ENCODE measurements around the gene SEPTIN8. TPM values are rescaled to one million over a fixed set of nuclear protein-coding genes. Genes with fewer than 3 reads are reported as not detected.

Gene SEPTIN8
- total RNA-seq, 2 experiments from 2014 or later: 25.2 to 27.1 TPM

DNA sequence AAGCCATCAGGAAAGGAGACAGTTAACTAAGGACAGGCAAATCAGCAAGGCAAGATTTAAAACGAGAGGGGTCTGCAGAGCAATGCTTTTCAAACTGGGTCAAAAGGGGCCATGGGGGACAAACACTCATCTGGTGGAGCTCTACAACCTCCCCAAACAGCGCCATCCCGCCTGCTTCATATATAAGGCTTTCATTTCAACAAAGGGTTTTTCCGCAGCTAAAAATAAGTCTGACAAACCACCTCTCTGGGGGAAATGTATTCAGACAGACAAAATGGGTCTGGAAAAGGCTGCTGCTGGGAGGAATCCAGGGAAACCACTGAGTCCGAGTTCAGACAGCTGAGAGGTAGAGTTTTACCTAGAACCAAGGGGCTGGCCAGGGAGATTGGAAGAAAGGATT, 8.3 kb upstream of the SEPTIN8 start:
- Mint-ChIP-seq H3K27ac (no peak overlapping the region), H3K27me3 (peaks cover 18% of the 10 kb centered on the region), H3K4me3 (no peak overlapping the region), H3K9me3 (no peaks in the 10 kb centered on the region), H3K4me1 (ENCODE audit: low read depth) (peaks cover 3% of the 10 kb centered on the region), H3K36me3 (ENCODE audit: low read depth) (no peaks in the 10 kb centered on the region)
- POLR2A ChIA-PET: no interaction called here
- CTCF ChIA-PET: interaction anchor here (1.0 to 2.2 kb wide), 4 partner anchors 16 to 48 kb away, joined by 3 to 9 read pairs (median 4); partner anchors contain the start of gene KIF3A
- TF ChIP-seq, protein P1, sequence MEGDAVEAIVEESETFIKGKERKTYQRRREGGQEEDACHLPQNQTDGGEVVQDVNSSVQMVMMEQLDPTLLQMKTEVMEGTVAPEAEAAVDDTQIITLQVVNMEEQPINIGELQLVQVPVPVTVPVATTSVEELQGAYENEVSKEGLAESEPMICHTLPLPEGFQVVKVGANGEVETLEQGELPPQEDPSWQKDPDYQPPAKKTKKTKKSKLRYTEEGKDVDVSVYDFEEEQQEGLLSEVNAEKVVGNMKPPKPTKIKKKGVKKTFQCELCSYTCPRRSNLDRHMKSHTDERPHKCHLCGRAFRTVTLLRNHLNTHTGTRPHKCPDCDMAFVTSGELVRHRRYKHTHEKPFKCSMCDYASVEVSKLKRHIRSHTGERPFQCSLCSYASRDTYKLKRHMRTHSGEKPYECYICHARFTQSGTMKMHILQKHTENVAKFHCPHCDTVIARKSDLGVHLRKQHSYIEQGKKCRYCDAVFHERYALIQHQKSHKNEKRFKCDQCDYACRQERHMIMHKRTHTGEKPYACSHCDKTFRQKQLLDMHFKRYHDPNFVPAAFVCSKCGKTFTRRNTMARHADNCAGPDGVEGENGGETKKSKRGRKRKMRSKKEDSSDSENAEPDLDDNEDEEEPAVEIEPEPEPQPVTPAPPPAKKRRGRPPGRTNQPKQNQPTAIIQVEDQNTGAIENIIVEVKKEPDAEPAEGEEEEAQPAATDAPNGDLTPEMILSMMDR (IDR thresholded peaks at IDR 0.05): no peak
- no peak for ATAC-seq
- no peak for DNase-seq
- intact Hi-C loops (cut with micrococcal nuclease): no loop called here

DNA sequence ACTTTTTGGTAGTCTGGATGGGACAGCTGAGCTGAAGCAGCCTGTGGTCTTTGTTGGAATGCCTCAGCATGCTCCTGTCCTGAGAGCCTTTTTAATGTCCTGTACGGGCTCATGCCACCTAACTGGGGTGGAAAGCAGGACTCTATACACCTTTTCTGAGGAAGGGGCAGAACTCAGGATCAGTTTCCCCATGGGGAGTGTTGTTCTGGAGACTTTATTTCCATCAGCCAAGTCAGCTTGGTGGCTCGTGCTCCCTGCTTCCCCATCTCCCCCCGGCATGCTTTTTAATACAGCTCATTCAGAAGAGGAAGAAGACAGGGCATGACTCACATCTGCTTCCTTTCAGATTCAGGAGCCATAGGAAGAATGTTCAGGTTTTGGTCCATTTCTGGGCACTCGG, 5.1 kb upstream of the SEPTIN8 start:
- TF ChIP-seq, protein P1 (IDR thresholded peaks at IDR 0.05): no peak
- H3K27me3 Mint-ChIP-seq: peaks cover 27% of the 10 kb centered on the region

DNA sequence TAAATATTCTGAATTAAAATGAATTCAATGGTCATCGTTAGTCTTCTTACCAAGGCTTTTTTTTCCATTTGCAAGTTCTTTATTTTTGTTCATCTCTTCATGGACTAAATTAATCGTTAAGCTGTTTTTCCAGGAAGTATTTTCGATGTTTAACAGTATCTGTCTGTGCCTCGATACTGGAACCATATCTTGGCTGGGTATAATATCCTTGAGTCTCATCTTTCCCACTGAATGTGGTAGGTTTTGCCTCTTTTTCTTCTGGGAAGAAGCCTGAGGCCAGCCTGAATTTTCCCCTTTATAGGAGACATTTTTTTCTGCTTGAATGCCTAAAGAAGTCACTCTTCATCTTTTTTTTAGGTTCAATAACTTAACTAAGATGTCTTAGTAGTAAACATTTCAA, 4.0 kb upstream of the SEPTIN8 start:
- DNase-seq (no peak), ATAC-seq (no peak)
- intact Hi-C loops (cut with micrococcal nuclease): no loop called here
- H3K36me3 Mint-ChIP-seq (ENCODE audit: low read depth): no peaks in the 10 kb centered on the region
- no peak overlapping the region for H3K27ac Mint-ChIP-seq
- CTCF ChIA-PET: interaction anchor here (1.2 kb wide), 1 partner anchor 9 kb away, joined by 3 read pairs; no protein-coding TSS in a partner anchor
- H3K27me3 Mint-ChIP-seq: peaks cover 27% of the 10 kb centered on the region
- no peak overlapping the region for H3K4me3 Mint-ChIP-seq
- H3K9me3 Mint-ChIP-seq: no peaks in the 10 kb centered on the region
- TF ChIP-seq, protein P1 (IDR thresholded peaks at IDR 0.05): no peak
- POLR2A ChIA-PET: no interaction called here
- H3K4me1 Mint-ChIP-seq (ENCODE audit: low read depth): peaks cover 8% of the 10 kb centered on the region

More for the DNA sequence above, 5.1 kb upstream of the SEPTIN8 start:
- no peak for DNase-seq
- intact Hi-C loops (cut with micrococcal nuclease): no loop called here
- H3K36me3 Mint-ChIP-seq (ENCODE audit: low read depth): no peaks in the 10 kb centered on the region
- H3K27ac Mint-ChIP-seq: no peak overlapping the region
- peaks cover 6% of the 10 kb centered on the region for H3K4me1 Mint-ChIP-seq (ENCODE audit: low read depth)
- CTCF ChIA-PET: interaction anchor here (1.2 kb wide), 1 partner anchor 8 kb away, joined by 3 read pairs; no protein-coding TSS in a partner anchor
- ATAC-seq: no peak
- POLR2A ChIA-PET: no interaction called here
- no peak overlapping the region for H3K4me3 Mint-ChIP-seq
- no peaks in the 10 kb centered on the region for H3K9me3 Mint-ChIP-seq

DNA sequence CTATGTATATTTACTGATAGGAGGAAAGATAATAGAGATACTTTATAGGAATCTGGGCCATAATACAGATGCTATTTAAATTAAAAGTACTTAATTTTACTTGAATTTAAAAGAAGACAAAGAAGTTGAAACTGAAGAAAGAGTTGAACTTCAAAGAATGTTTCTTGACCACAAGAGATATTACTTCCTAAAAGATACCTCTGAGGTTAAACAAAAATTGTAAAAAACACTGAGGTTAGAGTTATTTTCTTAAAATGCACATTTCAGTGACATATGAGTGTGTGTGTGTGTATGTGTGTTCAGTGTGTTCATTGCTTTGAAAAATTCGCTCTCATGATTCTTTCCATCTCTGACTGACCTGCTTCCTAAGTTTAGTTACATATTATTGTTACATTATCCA, 3.5 kb upstream of the SEPTIN8 start:
- CTCF ChIA-PET: interaction anchor here (1.2 kb wide), 1 partner anchor 9 kb away, joined by 3 read pairs; no protein-coding TSS in a partner anchor
- TF ChIP-seq, protein P1 (IDR thresholded peaks at IDR 0.05): no peak
- peaks cover 8% of the 10 kb centered on the region for H3K4me1 Mint-ChIP-seq (ENCODE audit: low read depth)

DNA sequence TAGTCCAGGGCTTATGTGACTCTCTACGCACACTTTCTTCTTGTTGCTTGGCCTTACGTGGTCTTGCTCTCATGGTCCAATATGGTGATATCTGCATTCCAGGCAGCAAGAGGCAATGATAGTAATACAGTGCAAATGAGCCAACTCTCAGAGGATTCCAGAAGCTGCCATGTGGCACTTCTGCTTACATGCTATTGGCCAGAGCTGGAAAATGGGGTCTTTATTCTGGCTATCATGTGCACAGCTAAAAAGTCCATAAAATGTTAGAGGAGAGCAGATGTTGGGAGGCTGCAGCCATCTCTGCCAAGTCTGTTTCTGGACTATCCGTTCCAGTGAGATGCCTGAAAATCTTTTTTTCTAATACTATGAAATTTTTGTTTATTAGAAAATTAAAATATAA, 2.9 kb upstream of the SEPTIN8 start:
- no peak overlapping the region for H3K4me3 Mint-ChIP-seq

More for the DNA sequence above, 3.5 kb upstream of the SEPTIN8 start:
- ATAC-seq (no peak), DNase-seq (no peak)
- Mint-ChIP-seq H3K9me3 (no peaks in the 10 kb centered on the region), H3K36me3 (ENCODE audit: low read depth) (no peaks in the 10 kb centered on the region), H3K4me3 (no peak overlapping the region), H3K27ac (no peak overlapping the region), H3K27me3 (peaks cover 27% of the 10 kb centered on the region)
- intact Hi-C loops (cut with micrococcal nuclease): no loop called here
- POLR2A ChIA-PET: no interaction called here

More for the DNA sequence above, 2.9 kb upstream of the SEPTIN8 start:
- DNase-seq (no peak), ATAC-seq (no peak)
- no peaks in the 10 kb centered on the region for H3K9me3 Mint-ChIP-seq
- POLR2A ChIA-PET: no interaction called here
- peaks cover 25% of the 10 kb centered on the region for H3K27me3 Mint-ChIP-seq
- intact Hi-C loops (cut with micrococcal nuclease): no loop called here
- no peak overlapping the region for H3K27ac Mint-ChIP-seq
- TF ChIP-seq, protein P1 (IDR thresholded peaks at IDR 0.05): no peak
- CTCF ChIA-PET: interaction anchor here (2.9 kb wide), 1 partner anchor 40 kb away, joined by 12 read pairs; no protein-coding TSS in a partner anchor
- H3K36me3 Mint-ChIP-seq (ENCODE audit: low read depth): no peaks in the 10 kb centered on the region
- H3K4me1 Mint-ChIP-seq (ENCODE audit: low read depth): peaks cover 8% of the 10 kb centered on the region

Data from activated CD8-positive, alpha-beta T cell treated with anti-CD3 and anti-CD28 coated beads for 36 hours (primary cell).